ENCODE measurements around the gene MYO18A. TPM values are rescaled to one million over a fixed set of nuclear protein-coding genes. Genes with fewer than 3 reads are reported as not detected.

Gene MYO18A
- total and polyA plus RNA-seq, 2 of the 4 experiments (the other 2 are of a cell fraction), result 22.4 to 39.1 TPM

GRCh38 chr17:29146369-29146972, 33.7 kb downstream of the MYO18A start:
- intact Hi-C loops (cut with micrococcal nuclease) (loop anchor here (5.0 to 10.0 kb wide), 2 partner anchors 221 to 418 kb away; partner anchors contain the start of genes ABHD15 and TP53I13), dilution Hi-C loops (cut with HindIII; ENCODE audit: low sequenced_read_pairs, unreplicated experiment) (no loop called here), in situ Hi-C loops (cut with MboI; ENCODE audit: low sequenced_read_pairs) (loop anchor here (5.0 kb wide), 2 partner anchors 71 to 141 kb away; no protein-coding TSS in a partner anchor)
- no peak overlapping the region for H3K9ac ChIP-seq (ENCODE audit: low read depth, low read length)
- H3K4me1 ChIP-seq (ENCODE audit: control insufficient read depth, insufficient read depth, low read length), result peaks cover 16% of the 10 kb centered on the region
- 0 out of 2 replicates have a peak overlapping the region, but pooled peaks have one; percentile 7 for H2AK5ac ChIP-seq (ENCODE audit: low read depth, low read length)
- no peaks in the 10 kb centered on the region for H3K27me3 ChIP-seq (ENCODE audit: control insufficient read depth, insufficient read depth, low read length)
- H3K27ac ChIP-seq (ENCODE audit: insufficient read depth, low read length), result no peak overlapping the region
- no peak overlapping the region for H3K18ac ChIP-seq (ENCODE audit: low read depth, low read length)
- H3K4me2 ChIP-seq (ENCODE audit: low read depth, low read length), result no peak overlapping the region
- H4K5ac ChIP-seq (ENCODE audit: low read depth, low read length), result no peak overlapping the region
- no peak overlapping the region for H3K4ac ChIP-seq (ENCODE audit: low read depth, low read length)
- no peak overlapping the region for H2AFZ ChIP-seq (replicated peaks; ENCODE audit: low read length, poor library complexity)
- no peaks in the 10 kb centered on the region for H3K36me3 ChIP-seq (ENCODE audit: control insufficient read depth, insufficient read depth, low read length)
- CTCF ChIA-PET, result interaction anchor here (1.0 to 6.1 kb wide), 7 partner anchors 15 to 181 kb away, joined by 4 to 56 read pairs (median 10); partner anchors contain the start of gene MYO18A
- no peak overlapping the region for H2BK120ac ChIP-seq (ENCODE audit: low read depth, low read length)
- H4K8ac ChIP-seq (ENCODE audit: low read depth in 2 of 2, low read length in 2 of 2), result 0 out of 4 replicates have a peak overlapping the region, but pooled peaks of 1 of the 2 experiments have one; percentile 36
- no peak for DNase-seq
- BruUV-seq (replicated peaks), result no TSS peak
- H2BK20ac ChIP-seq (ENCODE audit: low read depth, low read length), result no peak overlapping the region
- WGBS, 2 experiments (ENCODE audit: extremely low coverage in 2 of 2, insufficient read length in 1 of 2), result 100% methylated on average over 1 of the region's 2 CpGs; no CpG with 5 or more reads in 1 of the 2 experiments
- no peaks in the 10 kb centered on the region for H4K20me1 ChIP-seq (ENCODE audit: insufficient read depth, low read length)
- no peak for ATAC-seq (ENCODE audit: low read depth)
- H3K9me3 ChIP-seq (ENCODE audit: control insufficient read depth, insufficient read depth, low read length), result no peaks in the 10 kb centered on the region
- no peak overlapping the region for H3K56ac ChIP-seq (ENCODE audit: extremely low read depth, insufficient read depth, low read length)
- no peak overlapping the region for H2BK5ac ChIP-seq (ENCODE audit: low read depth, low read length, poor library complexity, severe bottlenecking)
- H2BK15ac ChIP-seq (ENCODE audit: low read depth, low read length), result no peak overlapping the region
- H4K91ac ChIP-seq (ENCODE audit: insufficient read depth, low read depth, low read length), result no peak overlapping the region
- TF ChIP-seq USF2 (IDR thresholded peaks at IDR 0.05; ENCODE audit: low read depth, low read length) (peak; percentile 94), RCOR1 (IDR thresholded peaks at IDR 0.05; ENCODE audit: insufficient replicate concordance, low read length) (no peak), POLR2A (IDR thresholded peaks at IDR 0.05; ENCODE audit: low read depth, low read length) (no peak)
- no peak overlapping the region for H3K14ac ChIP-seq (replicated peaks; ENCODE audit: low read depth, low read length)
- POLR2A ChIA-PET (ENCODE audit: unreplicated experiment), result no interaction called here
- peaks cover 26 to 82% of the 10 kb centered on the region in 2 experiments for H3K79me1 ChIP-seq (ENCODE audit: low read depth in 1 of 2, low read length in 2 of 2)
- H2AK9ac ChIP-seq (replicated peaks; ENCODE audit: low read depth, low read length, poor library complexity), result peak overlapping the region; percentile 5
- H3K9me1 ChIP-seq (ENCODE audit: insufficient read depth, low read length), result peaks cover 11% of the 10 kb centered on the region
- H3K4me3 ChIP-seq (ENCODE audit: insufficient read depth, low read depth, low read length), result no peak overlapping the region
- no peak overlapping the region for H3K23ac ChIP-seq (ENCODE audit: low read depth, low read length)

Data from IMR-90 (cell line).